Testis (tissue), 2 donors: Measurements from ENCODE around the gene ERICH3.

Experiments used
- CTCF ChIP-seq, 3 experiments: fragments of 450-650 bp in 2 of 3; fragments of 200-600 bp in 1 of 3; sonication (generic) in 1 of 3; IDR thresholded peaks; one replicate each; pipeline ENCODE4 v1.5.1; 2016 to 2019; ENCODE audit warnings: antibody characterized with exemption in 3 of 3, mild to moderate bottlenecking in 2 of 3, moderate library complexity in 1 of 3
- POLR2A ChIP-seq: fragments of 450-650 bp; IDR thresholded peaks from one replicate; pipeline ENCODE4 v1.6.1; 2017; ENCODE audit warnings: antibody characterized with exemption, mild to moderate bottlenecking, moderate library complexity

GRCh38 chr1:74629283-74629682 lies 44.3 kb downstream of the ERICH3 start:
- TF ChIP-seq CTCF (IDR thresholded peaks at IDR 0.05) (no peak), POLR2A (no peak)
